IMR-90 (cell line): ENCODE data around the gene TMEM170A. TPM values are rescaled to one million over a fixed set of nuclear protein-coding genes. Genes with fewer than 3 reads are reported as not detected.

ENCODE experiments used
- ATAC-seq: fragments of 200-7000 bp; cut with Tn5 transposase; 2 replicates; pipeline ENCODE4 v1.9.1; 2020; ENCODE audit warnings: low read depth, mild to moderate bottlenecking, moderate library complexity
- BruUV-seq: library from RNA; stranded (reverse); fragments of 400-500 nt; replicated peaks from 2 replicates; lab custom pipeline; 2021; lab: Mats Ljungman, UMichigan
- CTCF ChIA-PET: fragments of 300-600 bp; formaldehyde crosslinking; extraction: SDS; loops from one replicate; lab custom pipeline; 2021; ENCODE audit warnings: antibody characterized with exemption; lab: Yijun Ruan, JAX
- POLR2A ChIA-PET: fragments of 300-600 bp; sonication (Branson Sonifier 250); formaldehyde crosslinking; loops from one replicate; lab custom pipeline; 2022; ENCODE audit warnings: antibody characterized with exemption; ENCODE audit not compliant: unreplicated experiment; lab: Charles Lee
- DNase-seq: peaks from one replicate; pipeline ENCODE4 v3.0.0; 2013
- H2AFZ ChIP-seq: replicated peaks from 2 replicates; pipeline ENCODE3; 2013; ENCODE audit warnings: low read length, mild to moderate bottlenecking; ENCODE audit not compliant: poor library complexity
- H2AK5ac ChIP-seq: 2 replicates; pipeline ENCODE4 v1.6.1; 2013; ENCODE audit warnings: low read depth, low read length, inconsistent platforms
- H2AK9ac ChIP-seq: replicated peaks from 2 replicates; pipeline ENCODE3; 2013; ENCODE audit warnings: mild to moderate bottlenecking, low read depth, low read length, moderate library complexity; ENCODE audit not compliant: poor library complexity
- H2BK120ac ChIP-seq: 2 replicates; pipeline ENCODE4 v1.6.1; 2013; ENCODE audit warnings: low read depth, low read length, inconsistent platforms
- H2BK15ac ChIP-seq: 3 replicates; pipeline ENCODE4 v1.6.1; 2013; ENCODE audit warnings: low read depth, low read length, inconsistent platforms
- H2BK20ac ChIP-seq: 2 replicates; pipeline ENCODE4 v1.6.1; 2013; ENCODE audit warnings: low read depth, mild to moderate bottlenecking, inconsistent platforms, low read length, moderate library complexity
- H2BK5ac ChIP-seq: 2 replicates; pipeline ENCODE4 v1.6.1; 2013; ENCODE audit warnings: mild to moderate bottlenecking, low read depth, low read length, inconsistent platforms; ENCODE audit not compliant: poor library complexity, severe bottlenecking
- H3K14ac ChIP-seq: replicated peaks from 2 replicates; pipeline ENCODE4 v1.6.1; 2013; ENCODE audit warnings: low read depth, low read length, inconsistent platforms
- H3K18ac ChIP-seq: 2 replicates; pipeline ENCODE4 v1.6.1; 2013; ENCODE audit warnings: low read depth, low read length, control low read depth
- H3K23ac ChIP-seq: 2 replicates; pipeline ENCODE4 v1.6.1; 2013; ENCODE audit warnings: low read depth, low read length, inconsistent platforms
- H3K27ac ChIP-seq: 2 replicates; pipeline ENCODE4 v1.5.1; 2013; ENCODE audit warnings: mild to moderate bottlenecking, control low read depth, low read length; ENCODE audit not compliant: insufficient read depth
- H3K27me3 ChIP-seq: 2 replicates; pipeline ENCODE4 v1.6.1; 2013; ENCODE audit warnings: low read length; ENCODE audit not compliant: control insufficient read depth, insufficient read depth
- H3K36me3 ChIP-seq: 2 replicates; pipeline ENCODE4 v1.6.1; 2013; ENCODE audit warnings: low read length, mixed read lengths; ENCODE audit not compliant: control insufficient read depth, insufficient read depth
- H3K4ac ChIP-seq: 2 replicates; pipeline ENCODE4 v1.6.1; 2013; ENCODE audit warnings: low read depth, low read length, inconsistent platforms
- H3K4me1 ChIP-seq: 2 replicates; pipeline ENCODE4 v1.6.1; 2013; ENCODE audit warnings: low read length, mixed read lengths; ENCODE audit not compliant: control insufficient read depth, insufficient read depth
- H3K4me2 ChIP-seq: 2 replicates; pipeline ENCODE4 v1.6.1; 2013; ENCODE audit warnings: low read depth, mild to moderate bottlenecking, control low read depth, low read length, moderate library complexity
- H3K4me3 ChIP-seq: 2 replicates; pipeline ENCODE4 v1.5.1; 2013; ENCODE audit warnings: low read depth, mild to moderate bottlenecking, control low read depth, low read length, moderate library complexity; ENCODE audit not compliant: insufficient read depth
- H3K56ac ChIP-seq: 2 replicates; pipeline ENCODE4 v1.6.1; 2013; ENCODE audit warnings: low read length, inconsistent platforms; ENCODE audit not compliant: insufficient read depth; ENCODE audit errors: extremely low read depth
- H3K79me1 ChIP-seq, 2 experiments: 2 replicates each; pipeline ENCODE4 v1.6.1; 2013; ENCODE audit warnings: low read length in 2 of 2, inconsistent platforms in 1 of 2, low read depth in 1 of 2
- H3K9ac ChIP-seq: 2 replicates; pipeline ENCODE4 v1.6.1; 2013; ENCODE audit warnings: low read depth, low read length, control low read depth
- H3K9me1 ChIP-seq: 2 replicates; pipeline ENCODE4 v1.6.1; 2013; ENCODE audit warnings: low read length, inconsistent platforms; ENCODE audit not compliant: insufficient read depth
- H3K9me3 ChIP-seq: 2 replicates; pipeline ENCODE4 v1.6.1; 2013; ENCODE audit warnings: low read length; ENCODE audit not compliant: control insufficient read depth, insufficient read depth
- H4K20me1 ChIP-seq: 2 replicates; pipeline ENCODE4 v1.6.1; 2013; ENCODE audit warnings: low read length, inconsistent platforms; ENCODE audit not compliant: insufficient read depth
- H4K5ac ChIP-seq: 2 replicates; pipeline ENCODE4 v1.6.1; 2013; ENCODE audit warnings: mild to moderate bottlenecking, low read depth, low read length, control low read depth
- H4K8ac ChIP-seq, 2 experiments: 2 replicates each; pipeline ENCODE4 v1.6.1; 2013; ENCODE audit warnings: low read depth in 2 of 2, low read length in 2 of 2, control low read depth in 1 of 2, inconsistent platforms in 1 of 2
- H4K91ac ChIP-seq: 2 replicates; pipeline ENCODE4 v1.6.1; 2013; ENCODE audit warnings: low read depth, low read length, inconsistent platforms; ENCODE audit not compliant: insufficient read depth
- BHLHE40 ChIP-seq: fragments of 150-350 bp; IDR thresholded peaks from 2 replicates; pipeline ENCODE4 v1.6.1; 2016; ENCODE audit warnings: mild to moderate bottlenecking, low read depth, low read length
- CEBPB ChIP-seq: IDR thresholded peaks from 2 replicates; pipeline ENCODE4 v1.6.1; 2012; ENCODE audit warnings: low read depth, low read length, improper control_type of control experiment
- CHD1 ChIP-seq: IDR thresholded peaks from 2 replicates; pipeline ENCODE4 v1.6.1; 2012; ENCODE audit warnings: low read depth, low read length, improper control_type of control experiment
- FOS ChIP-seq: fragments of 150-350 bp; IDR thresholded peaks from 2 replicates; pipeline ENCODE4 v1.6.1; 2016; ENCODE audit warnings: low read depth, low read length
- MAFK ChIP-seq: IDR thresholded peaks from 2 replicates; pipeline ENCODE4 v1.6.1; 2012; ENCODE audit warnings: low read depth, low read length, improper control_type of control experiment
- MAZ ChIP-seq: IDR thresholded peaks from 2 replicates; pipeline ENCODE4 v1.6.1; 2012; ENCODE audit warnings: low read depth, mild to moderate bottlenecking, low read length, improper control_type of control experiment, moderate library complexity, borderline replicate concordance
- MXI1 ChIP-seq: IDR thresholded peaks from 2 replicates; pipeline ENCODE4 v1.6.1; 2012; ENCODE audit warnings: low read depth, mild to moderate bottlenecking, low read length, moderate library complexity, borderline replicate concordance
- NFE2L2 ChIP-seq: fragments of 150-350 bp; IDR thresholded peaks from 2 replicates; pipeline ENCODE4 v1.6.1; 2016; ENCODE audit warnings: low read depth, mild to moderate bottlenecking, low read length
- POLR2A ChIP-seq: IDR thresholded peaks from 2 replicates; pipeline ENCODE4 v1.6.1; 2012; ENCODE audit warnings: mild to moderate bottlenecking, low read depth, low read length
- RAD21 ChIP-seq: IDR thresholded peaks from 2 replicates; pipeline ENCODE4 v1.6.1; 2012; ENCODE audit warnings: low read length, improper control_type of control experiment
- RFX5 ChIP-seq: IDR thresholded peaks from 2 replicates; pipeline ENCODE4 v1.8.0; 2012; ENCODE audit warnings: low read depth, mild to moderate bottlenecking, low read length, moderate library complexity
- SMC3 ChIP-seq: fragments of 150-350 bp; IDR thresholded peaks from 2 replicates; pipeline ENCODE4 v1.6.1; 2016; ENCODE audit warnings: low read depth, mild to moderate bottlenecking, antibody characterized with exemption, low read length, moderate library complexity
- WGBS, 2 experiments: methylation state at CpG; one replicate each; pipeline versions ENCODE4 v1.1.5 to v1.1.7; 2013; ENCODE audit warnings: missing lambda C conversion rate in 2 of 2; ENCODE audit not compliant: insufficient read length in 1 of 2; ENCODE audit errors: extremely low coverage in 2 of 2; 5-methylcytosine and 5-hydroxymethylcytosine counted together
- dilution Hi-C: fragments of 300-500 bp; cut with HindIII; formaldehyde crosslinking; loops from one replicate; pipeline ENCODE4 v1.14.3; 2018; ENCODE audit warnings: low sequenced_read_pairs; ENCODE audit not compliant: unreplicated experiment
- in situ Hi-C: fragments of 300-500 bp; cut with MboI; formaldehyde crosslinking; loops from 3 replicates; pipeline ENCODE4 v1.14.3; 2019; ENCODE audit warnings: low sequenced_read_pairs, inconsistent platforms, mixed read lengths
- intact Hi-C: fragments of 100-400 bp; cut with micrococcal nuclease; formaldehyde crosslinking; loops from 2 replicates; pipeline ENCODE4 v1.10.0; 2022
- polyA plus RNA-seq, 3 experiments: library from polyadenylated mRNA; depleted of rRNA; stranded (reverse); fragments of >200 nt; gene quantifications; 2 replicates each; pipeline ENCODE4 v1.2.3, GENCODE V29; 2012; ENCODE audit warnings: low replicate concordance in 1 of 3
- total RNA-seq: library from RNA; depleted of rRNA; stranded (reverse); fragments of >200 nt; gene quantifications from 2 replicates; pipeline ENCODE4 v1.2.3, GENCODE V29; 2012
- TF ChIP-seq, protein P1 (sequence below): fragments of 150-350 bp; IDR thresholded peaks from 2 replicates; pipeline ENCODE4 v1.6.1; 2017; ENCODE audit warnings: mild to moderate bottlenecking, antibody characterized with exemption, low read length, low read depth
- TF ChIP-seq, protein P2 (sequence below): fragments of 150-350 bp; IDR thresholded peaks from 2 replicates; pipeline ENCODE4 v1.6.1; 2016; ENCODE audit warnings: low read depth, mild to moderate bottlenecking, low read length, moderate library complexity, borderline replicate concordance
- TF ChIP-seq, protein P3 (sequence below): conservative IDR thresholded peaks from 2 replicates; pipeline ENCODE4 v1.5.1; 2012; ENCODE audit warnings: mild to moderate bottlenecking, low read depth, low read length, improper control_type of control experiment

TMEM170A gene
- total and polyA plus RNA-seq, 2 of the 4 experiments (the other 2 are of a cell fraction): 7.3 to 10.9 TPM

DNA sequence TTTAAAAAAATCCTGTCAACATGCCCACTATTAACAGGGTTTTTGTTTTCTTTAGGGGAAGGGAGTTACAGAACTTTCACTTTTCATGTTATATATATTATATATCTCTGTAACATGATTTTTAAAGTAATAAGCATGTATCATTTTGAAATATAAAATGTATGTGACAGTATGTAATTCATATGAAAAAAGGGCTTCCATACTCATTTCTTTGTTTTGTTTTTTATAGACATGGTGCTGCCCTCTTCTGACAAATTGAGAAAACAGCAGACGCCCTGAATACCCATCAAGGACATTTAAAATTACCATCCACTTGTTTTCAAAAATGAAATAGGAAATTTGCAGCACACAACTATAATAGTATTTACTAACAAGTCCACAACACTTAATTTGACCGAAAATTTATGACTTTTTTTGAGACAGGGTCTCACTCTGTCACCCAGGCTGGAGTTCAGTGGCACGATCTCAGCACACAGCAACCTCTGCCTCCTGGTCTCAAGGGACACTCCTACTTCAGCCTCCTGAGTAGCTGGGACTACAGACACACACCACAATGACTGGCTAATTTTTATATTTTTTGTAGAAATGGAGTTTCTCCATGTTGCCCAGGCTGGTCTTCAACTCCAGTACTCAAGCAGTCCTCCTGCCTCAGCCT lies 61.5 kb downstream of the TMEM170A start:
- ATAC-seq: peak; percentile 81
- no peak overlapping the region for H3K9ac ChIP-seq
- CTCF ChIA-PET: interaction anchor here (1.0 to 2.2 kb wide), 2 partner anchors 13 to 204 kb away, joined by 9 to 12 read pairs; no protein-coding TSS in a partner anchor
- TF ChIP-seq BHLHE40 (no peak), MAFK (no peak), FOS (no peak), RFX5 (no peak), MAZ (no peak), CEBPB (no peak), POLR2A (no peak), RAD21 (peak; percentile 65), MXI1 (no peak), CHD1 (no peak), NFE2L2 (no peak), SMC3 (peak; percentile 69)
- TF ChIP-seq, protein P1, sequence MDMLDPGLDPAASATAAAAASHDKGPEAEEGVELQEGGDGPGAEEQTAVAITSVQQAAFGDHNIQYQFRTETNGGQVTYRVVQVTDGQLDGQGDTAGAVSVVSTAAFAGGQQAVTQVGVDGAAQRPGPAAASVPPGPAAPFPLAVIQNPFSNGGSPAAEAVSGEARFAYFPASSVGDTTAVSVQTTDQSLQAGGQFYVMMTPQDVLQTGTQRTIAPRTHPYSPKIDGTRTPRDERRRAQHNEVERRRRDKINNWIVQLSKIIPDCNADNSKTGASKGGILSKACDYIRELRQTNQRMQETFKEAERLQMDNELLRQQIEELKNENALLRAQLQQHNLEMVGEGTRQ: no peak
- TF ChIP-seq, protein P2, sequence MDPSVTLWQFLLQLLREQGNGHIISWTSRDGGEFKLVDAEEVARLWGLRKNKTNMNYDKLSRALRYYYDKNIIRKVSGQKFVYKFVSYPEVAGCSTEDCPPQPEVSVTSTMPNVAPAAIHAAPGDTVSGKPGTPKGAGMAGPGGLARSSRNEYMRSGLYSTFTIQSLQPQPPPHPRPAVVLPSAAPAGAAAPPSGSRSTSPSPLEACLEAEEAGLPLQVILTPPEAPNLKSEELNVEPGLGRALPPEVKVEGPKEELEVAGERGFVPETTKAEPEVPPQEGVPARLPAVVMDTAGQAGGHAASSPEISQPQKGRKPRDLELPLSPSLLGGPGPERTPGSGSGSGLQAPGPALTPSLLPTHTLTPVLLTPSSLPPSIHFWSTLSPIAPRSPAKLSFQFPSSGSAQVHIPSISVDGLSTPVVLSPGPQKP: no peak
- TF ChIP-seq, protein P3, sequence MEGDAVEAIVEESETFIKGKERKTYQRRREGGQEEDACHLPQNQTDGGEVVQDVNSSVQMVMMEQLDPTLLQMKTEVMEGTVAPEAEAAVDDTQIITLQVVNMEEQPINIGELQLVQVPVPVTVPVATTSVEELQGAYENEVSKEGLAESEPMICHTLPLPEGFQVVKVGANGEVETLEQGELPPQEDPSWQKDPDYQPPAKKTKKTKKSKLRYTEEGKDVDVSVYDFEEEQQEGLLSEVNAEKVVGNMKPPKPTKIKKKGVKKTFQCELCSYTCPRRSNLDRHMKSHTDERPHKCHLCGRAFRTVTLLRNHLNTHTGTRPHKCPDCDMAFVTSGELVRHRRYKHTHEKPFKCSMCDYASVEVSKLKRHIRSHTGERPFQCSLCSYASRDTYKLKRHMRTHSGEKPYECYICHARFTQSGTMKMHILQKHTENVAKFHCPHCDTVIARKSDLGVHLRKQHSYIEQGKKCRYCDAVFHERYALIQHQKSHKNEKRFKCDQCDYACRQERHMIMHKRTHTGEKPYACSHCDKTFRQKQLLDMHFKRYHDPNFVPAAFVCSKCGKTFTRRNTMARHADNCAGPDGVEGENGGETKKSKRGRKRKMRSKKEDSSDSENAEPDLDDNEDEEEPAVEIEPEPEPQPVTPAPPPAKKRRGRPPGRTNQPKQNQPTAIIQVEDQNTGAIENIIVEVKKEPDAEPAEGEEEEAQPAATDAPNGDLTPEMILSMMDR: peak; percentile 72

More for the DNA sequence above, 61.5 kb downstream of the TMEM170A start:
- Histone ChIP-seq H4K8ac (no peak overlapping the region; a peak in 1 of 4 replicates), H3K79me1 (peaks cover 18 to 36% of the 10 kb centered on the region in 2 experiments), H3K14ac (no peak overlapping the region), H4K5ac (no peak overlapping the region), H3K27ac (no peak overlapping the region), H2AFZ (no peak overlapping the region), H3K4me1 (peaks cover 4% of the 10 kb centered on the region; the same call in 1 of the 2 replicates), H3K9me1 (peaks cover 4% of the 10 kb centered on the region; the same call in 1 of the 2 replicates), H3K9me3 (no peaks in the 10 kb centered on the region), H2BK120ac (no peak overlapping the region), H2BK5ac (no peak overlapping the region), H3K4ac (no peak overlapping the region), H4K91ac (no peak overlapping the region), H3K56ac (no peak overlapping the region), H2BK20ac (no peak overlapping the region), H3K36me3 (peaks cover 13% of the 10 kb centered on the region), H3K4me3 (no peak overlapping the region), H3K4me2 (no peak overlapping the region), H3K18ac (no peak overlapping the region), H2BK15ac (no peak overlapping the region), H3K27me3 (no peaks in the 10 kb centered on the region), H2AK5ac (no peak overlapping the region; the same call in 1 of the 2 replicates), H2AK9ac (no peak overlapping the region), H4K20me1 (no peaks in the 10 kb centered on the region), H3K23ac (no peak overlapping the region)
- DNase-seq: peak; percentile 60
- WGBS, 2 experiments: 0% methylated on average over 1 of the region's 3 CpGs; no CpG with 5 or more reads in 1 of the 2 experiments
- in situ Hi-C loops (no loop called here), dilution Hi-C loops (no loop called here), intact Hi-C loops (loop anchor here (1.0 to 5.0 kb wide), 3 partner anchors 61 to 204 kb away; partner anchors contain the start of gene TMEM170A)
- BruUV-seq: no TSS peak
- POLR2A ChIA-PET: no interaction called here
